IMR-90 (cell line): ENCODE data around the gene KLF7. TPM values are rescaled to one million over a fixed set of nuclear protein-coding genes. Genes with fewer than 3 reads are reported as not detected.

Experiments used
- ATAC-seq: fragments of 200-7000 bp; cut with Tn5 transposase; 2 replicates; pipeline ENCODE4 v1.9.1; 2020; ENCODE audit warnings: low read depth, mild to moderate bottlenecking, moderate library complexity
- BruUV-seq: library from RNA; stranded (reverse); fragments of 400-500 nt; replicated peaks from 2 replicates; lab custom pipeline; 2021; lab: Mats Ljungman, UMichigan
- CTCF ChIA-PET: fragments of 300-600 bp; formaldehyde crosslinking; extraction: SDS; loops from one replicate; lab custom pipeline; 2021; ENCODE audit warnings: antibody characterized with exemption; lab: Yijun Ruan, JAX
- POLR2A ChIA-PET: fragments of 300-600 bp; sonication (Branson Sonifier 250); formaldehyde crosslinking; loops from one replicate; lab custom pipeline; 2022; ENCODE audit warnings: antibody characterized with exemption; ENCODE audit not compliant: unreplicated experiment; lab: Charles Lee
- DNase-seq: peaks from one replicate; pipeline ENCODE4 v3.0.0; 2013
- H2AFZ ChIP-seq: replicated peaks from 2 replicates; pipeline ENCODE3; 2013; ENCODE audit warnings: low read length, mild to moderate bottlenecking; ENCODE audit not compliant: poor library complexity
- H2AK5ac ChIP-seq: 2 replicates; pipeline ENCODE4 v1.6.1; 2013; ENCODE audit warnings: low read depth, low read length, inconsistent platforms
- H2AK9ac ChIP-seq: replicated peaks from 2 replicates; pipeline ENCODE3; 2013; ENCODE audit warnings: mild to moderate bottlenecking, low read depth, low read length, moderate library complexity; ENCODE audit not compliant: poor library complexity
- H2BK120ac ChIP-seq: 2 replicates; pipeline ENCODE4 v1.6.1; 2013; ENCODE audit warnings: low read depth, low read length, inconsistent platforms
- H2BK15ac ChIP-seq: 3 replicates; pipeline ENCODE4 v1.6.1; 2013; ENCODE audit warnings: low read depth, low read length, inconsistent platforms
- H2BK20ac ChIP-seq: 2 replicates; pipeline ENCODE4 v1.6.1; 2013; ENCODE audit warnings: low read depth, mild to moderate bottlenecking, inconsistent platforms, low read length, moderate library complexity
- H2BK5ac ChIP-seq: 2 replicates; pipeline ENCODE4 v1.6.1; 2013; ENCODE audit warnings: mild to moderate bottlenecking, low read depth, low read length, inconsistent platforms; ENCODE audit not compliant: poor library complexity, severe bottlenecking
- H3K14ac ChIP-seq: replicated peaks from 2 replicates; pipeline ENCODE4 v1.6.1; 2013; ENCODE audit warnings: low read depth, low read length, inconsistent platforms
- H3K18ac ChIP-seq: 2 replicates; pipeline ENCODE4 v1.6.1; 2013; ENCODE audit warnings: low read depth, low read length, control low read depth
- H3K23ac ChIP-seq: 2 replicates; pipeline ENCODE4 v1.6.1; 2013; ENCODE audit warnings: low read depth, low read length, inconsistent platforms
- H3K27ac ChIP-seq: 2 replicates; pipeline ENCODE4 v1.5.1; 2013; ENCODE audit warnings: mild to moderate bottlenecking, control low read depth, low read length; ENCODE audit not compliant: insufficient read depth
- H3K27me3 ChIP-seq: 2 replicates; pipeline ENCODE4 v1.6.1; 2013; ENCODE audit warnings: low read length; ENCODE audit not compliant: control insufficient read depth, insufficient read depth
- H3K36me3 ChIP-seq: 2 replicates; pipeline ENCODE4 v1.6.1; 2013; ENCODE audit warnings: low read length, mixed read lengths; ENCODE audit not compliant: control insufficient read depth, insufficient read depth
- H3K4ac ChIP-seq: 2 replicates; pipeline ENCODE4 v1.6.1; 2013; ENCODE audit warnings: low read depth, low read length, inconsistent platforms
- H3K4me1 ChIP-seq: 2 replicates; pipeline ENCODE4 v1.6.1; 2013; ENCODE audit warnings: low read length, mixed read lengths; ENCODE audit not compliant: control insufficient read depth, insufficient read depth
- H3K4me2 ChIP-seq: 2 replicates; pipeline ENCODE4 v1.6.1; 2013; ENCODE audit warnings: low read depth, mild to moderate bottlenecking, control low read depth, low read length, moderate library complexity
- H3K4me3 ChIP-seq: 2 replicates; pipeline ENCODE4 v1.5.1; 2013; ENCODE audit warnings: low read depth, mild to moderate bottlenecking, control low read depth, low read length, moderate library complexity; ENCODE audit not compliant: insufficient read depth
- H3K56ac ChIP-seq: 2 replicates; pipeline ENCODE4 v1.6.1; 2013; ENCODE audit warnings: low read length, inconsistent platforms; ENCODE audit not compliant: insufficient read depth; ENCODE audit errors: extremely low read depth
- H3K79me1 ChIP-seq, 2 experiments: 2 replicates each; pipeline ENCODE4 v1.6.1; 2013; ENCODE audit warnings: low read length in 2 of 2, inconsistent platforms in 1 of 2, low read depth in 1 of 2
- H3K9ac ChIP-seq: 2 replicates; pipeline ENCODE4 v1.6.1; 2013; ENCODE audit warnings: low read depth, low read length, control low read depth
- H3K9me1 ChIP-seq: 2 replicates; pipeline ENCODE4 v1.6.1; 2013; ENCODE audit warnings: low read length, inconsistent platforms; ENCODE audit not compliant: insufficient read depth
- H3K9me3 ChIP-seq: 2 replicates; pipeline ENCODE4 v1.6.1; 2013; ENCODE audit warnings: low read length; ENCODE audit not compliant: control insufficient read depth, insufficient read depth
- H4K20me1 ChIP-seq: 2 replicates; pipeline ENCODE4 v1.6.1; 2013; ENCODE audit warnings: low read length, inconsistent platforms; ENCODE audit not compliant: insufficient read depth
- H4K5ac ChIP-seq: 2 replicates; pipeline ENCODE4 v1.6.1; 2013; ENCODE audit warnings: mild to moderate bottlenecking, low read depth, low read length, control low read depth
- H4K8ac ChIP-seq, 2 experiments: 2 replicates each; pipeline ENCODE4 v1.6.1; 2013; ENCODE audit warnings: low read depth in 2 of 2, low read length in 2 of 2, control low read depth in 1 of 2, inconsistent platforms in 1 of 2
- H4K91ac ChIP-seq: 2 replicates; pipeline ENCODE4 v1.6.1; 2013; ENCODE audit warnings: low read depth, low read length, inconsistent platforms; ENCODE audit not compliant: insufficient read depth
- BHLHE40 ChIP-seq: fragments of 150-350 bp; IDR thresholded peaks from 2 replicates; pipeline ENCODE4 v1.6.1; 2016; ENCODE audit warnings: mild to moderate bottlenecking, low read depth, low read length
- CEBPB ChIP-seq: IDR thresholded peaks from 2 replicates; pipeline ENCODE4 v1.6.1; 2012; ENCODE audit warnings: low read depth, low read length, improper control_type of control experiment
- CHD1 ChIP-seq: IDR thresholded peaks from 2 replicates; pipeline ENCODE4 v1.6.1; 2012; ENCODE audit warnings: low read depth, low read length, improper control_type of control experiment
- ELK1 ChIP-seq: fragments of 150-350 bp; IDR thresholded peaks from 2 replicates; pipeline ENCODE4 v1.6.1; 2016; ENCODE audit warnings: low read depth, mild to moderate bottlenecking, low read length, moderate library complexity, borderline replicate concordance
- FOS ChIP-seq: fragments of 150-350 bp; IDR thresholded peaks from 2 replicates; pipeline ENCODE4 v1.6.1; 2016; ENCODE audit warnings: low read depth, low read length
- MAFK ChIP-seq: IDR thresholded peaks from 2 replicates; pipeline ENCODE4 v1.6.1; 2012; ENCODE audit warnings: low read depth, low read length, improper control_type of control experiment
- MAZ ChIP-seq: IDR thresholded peaks from 2 replicates; pipeline ENCODE4 v1.6.1; 2012; ENCODE audit warnings: low read depth, mild to moderate bottlenecking, low read length, improper control_type of control experiment, moderate library complexity, borderline replicate concordance
- MXI1 ChIP-seq: IDR thresholded peaks from 2 replicates; pipeline ENCODE4 v1.6.1; 2012; ENCODE audit warnings: low read depth, mild to moderate bottlenecking, low read length, moderate library complexity, borderline replicate concordance
- NFE2L2 ChIP-seq: fragments of 150-350 bp; IDR thresholded peaks from 2 replicates; pipeline ENCODE4 v1.6.1; 2016; ENCODE audit warnings: low read depth, mild to moderate bottlenecking, low read length
- POLR2A ChIP-seq: IDR thresholded peaks from 2 replicates; pipeline ENCODE4 v1.6.1; 2012; ENCODE audit warnings: mild to moderate bottlenecking, low read depth, low read length
- RAD21 ChIP-seq: IDR thresholded peaks from 2 replicates; pipeline ENCODE4 v1.6.1; 2012; ENCODE audit warnings: low read length, improper control_type of control experiment
- RCOR1 ChIP-seq: IDR thresholded peaks from 2 replicates; pipeline ENCODE4 v1.6.1; 2012; ENCODE audit warnings: mild to moderate bottlenecking, low read length, improper control_type of control experiment; ENCODE audit not compliant: insufficient replicate concordance
- RFX5 ChIP-seq: IDR thresholded peaks from 2 replicates; pipeline ENCODE4 v1.8.0; 2012; ENCODE audit warnings: low read depth, mild to moderate bottlenecking, low read length, moderate library complexity
- SMC3 ChIP-seq: fragments of 150-350 bp; IDR thresholded peaks from 2 replicates; pipeline ENCODE4 v1.6.1; 2016; ENCODE audit warnings: low read depth, mild to moderate bottlenecking, antibody characterized with exemption, low read length, moderate library complexity
- WGBS, 2 experiments: methylation state at CpG; one replicate each; pipeline versions ENCODE4 v1.1.5 to v1.1.7; 2013; ENCODE audit warnings: missing lambda C conversion rate in 2 of 2; ENCODE audit not compliant: insufficient read length in 1 of 2; ENCODE audit errors: extremely low coverage in 2 of 2; 5-methylcytosine and 5-hydroxymethylcytosine counted together
- dilution Hi-C: fragments of 300-500 bp; cut with HindIII; formaldehyde crosslinking; loops from one replicate; pipeline ENCODE4 v1.14.3; 2018; ENCODE audit warnings: low sequenced_read_pairs; ENCODE audit not compliant: unreplicated experiment
- in situ Hi-C: fragments of 300-500 bp; cut with MboI; formaldehyde crosslinking; loops from 3 replicates; pipeline ENCODE4 v1.14.3; 2019; ENCODE audit warnings: low sequenced_read_pairs, inconsistent platforms, mixed read lengths
- intact Hi-C: fragments of 100-400 bp; cut with micrococcal nuclease; formaldehyde crosslinking; loops from 2 replicates; pipeline ENCODE4 v1.10.0; 2022
- polyA plus RNA-seq, 3 experiments: library from polyadenylated mRNA; depleted of rRNA; stranded (reverse); fragments of >200 nt; gene quantifications; 2 replicates each; pipeline ENCODE4 v1.2.3, GENCODE V29; 2012; ENCODE audit warnings: low replicate concordance in 1 of 3
- total RNA-seq: library from RNA; depleted of rRNA; stranded (reverse); fragments of >200 nt; gene quantifications from 2 replicates; pipeline ENCODE4 v1.2.3, GENCODE V29; 2012
- TF ChIP-seq, protein P1 (sequence below): conservative IDR thresholded peaks from 2 replicates; pipeline ENCODE4 v1.5.1; 2012; ENCODE audit warnings: mild to moderate bottlenecking, low read depth, low read length, improper control_type of control experiment
- TF ChIP-seq, protein P2 (sequence below): fragments of 150-350 bp; IDR thresholded peaks from 2 replicates; pipeline ENCODE4 v1.6.1; 2017; ENCODE audit warnings: mild to moderate bottlenecking, antibody characterized with exemption, low read length, low read depth

The KLF7 gene
- total and polyA plus RNA-seq, 2 of the 4 experiments (the other 2 are of a cell fraction) = 23.1 to 28.5 TPM

GRCh38 chr2:207123335-207123744 lies 42.4 kb downstream of the KLF7 start:
- ATAC-seq (no peak), DNase-seq (no peak)
- Histone ChIP-seq H2BK5ac (peak overlapping the region; percentile 29), H2AK5ac (no peak overlapping the region), H3K23ac (no peak overlapping the region), H2AFZ (no peak overlapping the region), H3K4me2 (no peak overlapping the region), H3K4me1 (peaks cover 24% of the 10 kb centered on the region), H4K5ac (no peak overlapping the region), H3K14ac (0 out of 2 replicates have a peak overlapping the region, but pooled peaks have one; percentile 7), H3K36me3 (peaks cover 21% of the 10 kb centered on the region), H2BK15ac (no peak overlapping the region), H3K9ac (no peak overlapping the region), H3K79me1 (peaks cover 21 to 68% of the 10 kb centered on the region in 2 experiments), H4K8ac (no peak overlapping the region), H3K27ac (no peak overlapping the region), H4K20me1 (peaks cover 90% of the 10 kb centered on the region), H3K18ac (no peak overlapping the region), H2BK120ac (no peak overlapping the region), H3K4ac (no peak overlapping the region), H2BK20ac (no peak overlapping the region), H4K91ac (no peak overlapping the region), H3K9me1 (peaks cover 36% of the 10 kb centered on the region), H2AK9ac (no peak overlapping the region), H3K9me3 (no peaks in the 10 kb centered on the region), H3K27me3 (no peaks in the 10 kb centered on the region), H3K56ac (no peak overlapping the region), H3K4me3 (no peak overlapping the region)
- dilution Hi-C loops (no loop called here), intact Hi-C loops (loop anchor here (2.0 to 5.0 kb wide), 2 partner anchors 37 to 349 kb away; no protein-coding TSS in a partner anchor), in situ Hi-C loops (no loop called here)
- BruUV-seq = no TSS peak
- ChIA-PET CTCF (no interaction called here), POLR2A (no interaction called here)
- TF ChIP-seq CEBPB = no peak
- no peak for TF ChIP-seq NFE2L2
- no peak for TF ChIP-seq MAZ
- TF ChIP-seq RFX5 = no peak
- TF ChIP-seq, protein P1, sequence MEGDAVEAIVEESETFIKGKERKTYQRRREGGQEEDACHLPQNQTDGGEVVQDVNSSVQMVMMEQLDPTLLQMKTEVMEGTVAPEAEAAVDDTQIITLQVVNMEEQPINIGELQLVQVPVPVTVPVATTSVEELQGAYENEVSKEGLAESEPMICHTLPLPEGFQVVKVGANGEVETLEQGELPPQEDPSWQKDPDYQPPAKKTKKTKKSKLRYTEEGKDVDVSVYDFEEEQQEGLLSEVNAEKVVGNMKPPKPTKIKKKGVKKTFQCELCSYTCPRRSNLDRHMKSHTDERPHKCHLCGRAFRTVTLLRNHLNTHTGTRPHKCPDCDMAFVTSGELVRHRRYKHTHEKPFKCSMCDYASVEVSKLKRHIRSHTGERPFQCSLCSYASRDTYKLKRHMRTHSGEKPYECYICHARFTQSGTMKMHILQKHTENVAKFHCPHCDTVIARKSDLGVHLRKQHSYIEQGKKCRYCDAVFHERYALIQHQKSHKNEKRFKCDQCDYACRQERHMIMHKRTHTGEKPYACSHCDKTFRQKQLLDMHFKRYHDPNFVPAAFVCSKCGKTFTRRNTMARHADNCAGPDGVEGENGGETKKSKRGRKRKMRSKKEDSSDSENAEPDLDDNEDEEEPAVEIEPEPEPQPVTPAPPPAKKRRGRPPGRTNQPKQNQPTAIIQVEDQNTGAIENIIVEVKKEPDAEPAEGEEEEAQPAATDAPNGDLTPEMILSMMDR = no peak
- TF ChIP-seq SMC3 = no peak
- no peak for TF ChIP-seq RCOR1
- TF ChIP-seq MAFK = no peak
- no peak for TF ChIP-seq BHLHE40
- TF ChIP-seq ELK1 = no peak
- TF ChIP-seq MXI1 = no peak
- no peak for TF ChIP-seq CHD1
- TF ChIP-seq, protein P2, sequence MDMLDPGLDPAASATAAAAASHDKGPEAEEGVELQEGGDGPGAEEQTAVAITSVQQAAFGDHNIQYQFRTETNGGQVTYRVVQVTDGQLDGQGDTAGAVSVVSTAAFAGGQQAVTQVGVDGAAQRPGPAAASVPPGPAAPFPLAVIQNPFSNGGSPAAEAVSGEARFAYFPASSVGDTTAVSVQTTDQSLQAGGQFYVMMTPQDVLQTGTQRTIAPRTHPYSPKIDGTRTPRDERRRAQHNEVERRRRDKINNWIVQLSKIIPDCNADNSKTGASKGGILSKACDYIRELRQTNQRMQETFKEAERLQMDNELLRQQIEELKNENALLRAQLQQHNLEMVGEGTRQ = no peak
- no peak for TF ChIP-seq FOS
- TF ChIP-seq POLR2A = no peak
- TF ChIP-seq RAD21 = no peak
- WGBS, 2 experiments = no CpG with 5 or more reads among the region's 4 CpGs
